ENCODE results near the gene ITGBL1.

Gene ITGBL1

GRCh38 chr13:101511161-101511560, 58.7 kb downstream of the ITGBL1 start:
- no peak for TF ChIP-seq CTCF (IDR thresholded peaks at IDR 0.05; ENCODE audit: borderline replicate concordance, insufficient read depth, low read depth, low read length)
- no peak overlapping the region for H3K4me3 ChIP-seq (ENCODE audit: low read depth, low read length)

GRCh38 chr13:101511766-101512165, 59.3 kb downstream of the ITGBL1 start:
- TF ChIP-seq CTCF (IDR thresholded peaks at IDR 0.05; ENCODE audit: borderline replicate concordance, insufficient read depth, low read depth, low read length): no peak
- H3K4me3 ChIP-seq (ENCODE audit: low read depth, low read length): no peak overlapping the region

- no peak for TF ChIP-seq CTCF (IDR thresholded peaks at IDR 0.05; ENCODE audit: borderline replicate concordance, insufficient read depth, low read depth, low read length)
- no peak overlapping the region for H3K4me3 ChIP-seq (ENCODE audit: low read depth, low read length)
These were observed 60.2 kb downstream of the ITGBL1 start for GRCh38 chr13:101512650-101513049.

GRCh38 chr13:101514100-101514499, 61.6 kb downstream of the ITGBL1 start:
- H3K4me3 ChIP-seq (ENCODE audit: low read depth, low read length): no peak overlapping the region
- TF ChIP-seq CTCF (IDR thresholded peaks at IDR 0.05; ENCODE audit: borderline replicate concordance, insufficient read depth, low read depth, low read length): no peak

- TF ChIP-seq CTCF (IDR thresholded peaks at IDR 0.05; ENCODE audit: borderline replicate concordance, insufficient read depth, low read depth, low read length): peak; percentile 34; the same call in 1 of the 2 replicates
These were observed 62.3 kb downstream of the ITGBL1 start for GRCh38 chr13:101514695-101515275.

GRCh38 chr13:101515504-101515903, 63.0 kb downstream of the ITGBL1 start:
- TF ChIP-seq CTCF (IDR thresholded peaks at IDR 0.05; ENCODE audit: borderline replicate concordance, insufficient read depth, low read depth, low read length): no peak
- no peak overlapping the region for H3K4me3 ChIP-seq (ENCODE audit: low read depth, low read length)

More at GRCh38 chr13:101514695-101515275, 62.3 kb downstream of the ITGBL1 start:
- H3K4me3 ChIP-seq (ENCODE audit: low read depth, low read length): no peak overlapping the region

- H3K4me3 ChIP-seq (ENCODE audit: low read depth, low read length): no peak overlapping the region
- no peak for TF ChIP-seq CTCF (IDR thresholded peaks at IDR 0.05; ENCODE audit: borderline replicate concordance, insufficient read depth, low read depth, low read length)
These were observed 63.8 kb downstream of the ITGBL1 start for GRCh38 chr13:101516262-101516661.
